Measurements from ENCODE around the gene RGCC. TPM values are rescaled to one million over a fixed set of nuclear protein-coding genes. Genes with fewer than 3 reads are reported as not detected.
A peak's percentile ranks its signal among the peaks of the same experiment; 100 is the strongest.

RGCC gene
- 1.7 and 2.0 TPM in 2 replicates for total RNA-seq
- long read RNA-seq = 0 reads

DNA sequence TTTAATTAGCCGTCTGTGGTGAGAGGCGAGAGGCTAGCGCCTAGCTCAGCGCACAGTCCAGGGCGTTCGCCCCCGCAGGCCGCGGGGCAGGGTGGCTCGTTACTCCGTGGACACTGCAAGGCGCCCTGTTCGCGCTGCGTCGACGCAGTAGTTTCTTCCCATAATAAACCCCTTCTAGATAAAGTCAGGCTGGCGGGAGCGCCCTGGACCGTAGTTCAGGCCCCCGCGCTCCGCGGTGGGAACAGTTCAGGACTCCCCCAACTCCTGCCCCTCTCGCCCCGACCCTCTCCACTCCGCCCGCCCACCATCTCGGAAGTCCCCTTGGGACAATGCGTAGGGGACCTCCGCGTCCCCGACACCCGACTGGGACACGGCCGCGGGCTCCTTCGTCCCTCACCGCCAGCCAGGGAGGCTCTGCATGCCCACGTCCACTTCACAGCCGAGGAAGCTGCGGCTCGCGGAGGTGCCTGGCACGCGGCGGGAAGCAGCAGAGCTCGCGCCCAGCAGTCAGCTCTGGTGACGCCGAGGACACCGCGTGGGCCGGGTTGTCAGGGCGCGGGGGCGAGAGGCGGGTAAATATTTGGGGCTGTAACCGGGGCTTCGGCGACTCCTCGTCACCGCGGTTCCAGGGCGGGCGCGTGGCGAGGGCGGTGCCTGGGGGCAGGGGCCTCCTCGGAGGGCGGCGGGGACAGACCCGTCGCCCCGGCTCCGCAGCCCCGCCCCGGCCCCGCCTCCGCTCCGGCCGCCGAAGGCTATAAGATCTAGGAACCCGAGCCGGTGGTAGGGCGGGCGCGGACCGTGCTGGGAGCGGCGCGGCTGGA, at the start of gene RGCC:
RGCC (plus strand) TSS at position 783 of the 821 bp plus-strand sequence. CDS start 158 bp downstream, outside the sequence.
- H3K4me3 Mint-ChIP-seq = peak within 1 kb of the TSS; percentile 79
- H3K27me3 Mint-ChIP-seq (ENCODE audit: low read depth) = peaks cover 77% of the 10 kb centered on the region
- no peak within 1 kb of the TSS for H3K27ac Mint-ChIP-seq (ENCODE audit: unreplicated experiment)
- no peaks in the 10 kb centered on the region for H3K9me3 Mint-ChIP-seq
- H3K4me1 Mint-ChIP-seq = no peaks in the 10 kb centered on the region
- DNase-seq (ENCODE audit: low read depth, low spot score) = peak; percentile 48
- no peaks in the 10 kb centered on the region for H3K36me3 Mint-ChIP-seq (ENCODE audit: low read depth)
- no peak for TF ChIP-seq CTCF (conservative IDR thresholded peaks at IDR 0.05)

GRCh38 chr13:41408121-41408520, 49.2 kb upstream of the RGCC start:
- H3K36me3 Mint-ChIP-seq (ENCODE audit: low read depth) = no peaks in the 10 kb centered on the region
- no peak overlapping the region for H3K4me3 Mint-ChIP-seq
- no peak for DNase-seq (ENCODE audit: low read depth, low spot score)
- peaks cover 5% of the 10 kb centered on the region for H3K4me1 Mint-ChIP-seq
- no peaks in the 10 kb centered on the region for H3K9me3 Mint-ChIP-seq
- TF ChIP-seq CTCF (conservative IDR thresholded peaks at IDR 0.05) = no peak
- no peak overlapping the region for H3K27ac Mint-ChIP-seq (ENCODE audit: unreplicated experiment)
- peaks cover 3% of the 10 kb centered on the region for H3K27me3 Mint-ChIP-seq (ENCODE audit: low read depth)

DNA sequence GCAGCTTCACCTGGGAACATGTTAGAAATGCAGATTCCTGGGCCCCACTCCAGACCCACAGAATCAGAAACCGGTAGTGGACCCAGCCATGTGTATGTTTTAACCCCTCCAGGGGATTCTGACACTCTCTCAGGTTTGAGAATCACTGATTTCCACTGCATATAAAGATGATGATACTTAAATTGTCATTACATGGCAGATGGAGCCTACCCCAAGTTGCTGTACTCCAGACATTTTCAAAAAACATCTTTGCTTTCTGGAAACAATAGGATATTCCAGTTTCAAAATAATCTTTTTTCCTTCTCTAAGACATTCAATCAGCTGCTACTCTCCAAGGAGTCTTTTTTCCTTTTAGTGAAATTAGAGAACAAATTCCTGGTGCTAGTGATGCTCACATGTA, 48.6 kb upstream of the RGCC start:
- no peak for DNase-seq (ENCODE audit: low read depth, low spot score)
- no peak overlapping the region for H3K4me3 Mint-ChIP-seq
- peaks cover 5% of the 10 kb centered on the region for H3K4me1 Mint-ChIP-seq
- H3K27ac Mint-ChIP-seq (ENCODE audit: unreplicated experiment) = no peak overlapping the region
- H3K9me3 Mint-ChIP-seq = no peaks in the 10 kb centered on the region
- no peaks in the 10 kb centered on the region for H3K36me3 Mint-ChIP-seq (ENCODE audit: low read depth)
- H3K27me3 Mint-ChIP-seq (ENCODE audit: low read depth) = peaks cover 3% of the 10 kb centered on the region
- no peak for TF ChIP-seq CTCF (conservative IDR thresholded peaks at IDR 0.05)

- Mint-ChIP-seq H3K27ac (ENCODE audit: unreplicated experiment) (no peak overlapping the region), H3K4me3 (no peak overlapping the region), H3K9me3 (no peaks in the 10 kb centered on the region), H3K4me1 (peaks cover 5% of the 10 kb centered on the region), H3K27me3 (ENCODE audit: low read depth) (peaks cover 3% of the 10 kb centered on the region), H3K36me3 (ENCODE audit: low read depth) (no peaks in the 10 kb centered on the region)
- no peak for DNase-seq (ENCODE audit: low read depth, low spot score)
- TF ChIP-seq CTCF (conservative IDR thresholded peaks at IDR 0.05) = no peak
Measured at GRCh38 chr13:41409611-41410010, 47.7 kb upstream of the RGCC start.

DNA sequence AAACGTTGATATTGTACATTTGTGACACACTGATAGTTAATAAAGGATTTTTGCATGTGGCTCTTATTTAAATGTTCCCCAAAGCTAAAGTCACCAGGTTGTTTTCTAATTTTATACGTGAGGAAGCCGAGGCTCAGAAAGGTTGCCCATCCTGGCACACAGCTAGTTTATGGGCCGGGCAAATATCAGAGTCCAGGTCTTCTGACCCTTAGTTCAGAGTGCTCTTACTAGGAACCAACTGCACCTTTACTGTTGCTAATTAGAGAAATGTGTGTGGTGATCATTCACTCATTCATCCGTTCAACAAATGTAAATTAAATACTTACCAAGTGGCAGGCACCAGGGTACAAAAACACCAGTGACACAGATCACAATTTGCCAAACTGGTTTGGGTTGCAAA, 46.3 kb upstream of the RGCC start:
- no peak overlapping the region for H3K27ac Mint-ChIP-seq (ENCODE audit: unreplicated experiment)

More for the DNA sequence above, 46.3 kb upstream of the RGCC start:
- Mint-ChIP-seq H3K36me3 (ENCODE audit: low read depth) (no peaks in the 10 kb centered on the region), H3K4me1 (peaks cover 5% of the 10 kb centered on the region), H3K4me3 (no peak overlapping the region), H3K9me3 (peaks cover 4% of the 10 kb centered on the region), H3K27me3 (ENCODE audit: low read depth) (peaks cover 3% of the 10 kb centered on the region)
- no peak for DNase-seq (ENCODE audit: low read depth, low spot score)
- TF ChIP-seq CTCF (conservative IDR thresholded peaks at IDR 0.05) = no peak

Measured in neural crest cell (in vitro differentiated cells).